GM18519 (cell line): ENCODE measurements around the gene ARID1B.
A peak's percentile ranks its signal among the peaks of the same experiment; 100 is the strongest.

ENCODE experiments used
- ATAC-seq: cut with Tn5 transposase; IDR thresholded peaks from one replicate; pipeline ENCODE4 v1.9.1; 2021; ENCODE audit warnings: mild to moderate bottlenecking, moderate library complexity; ENCODE audit not compliant: unreplicated experiment, low FRiP score

Gene ARID1B

GRCh38 chr6:156790711-156791319, 13.6 kb downstream of the ARID1B start:
- no peak for ATAC-seq

GRCh38 chr6:156791320-156791850, 14.2 kb downstream of the ARID1B start:
- ATAC-seq: peak; percentile 57

GRCh38 chr6:156793200-156793599, 16.0 kb downstream of the ARID1B start:
- no peak for ATAC-seq

- ATAC-seq: no peak
These were observed 17.6 kb downstream of the ARID1B start for GRCh38 chr6:156794546-156795354.

- ATAC-seq: no peak
These were observed 18.6 kb downstream of the ARID1B start for GRCh38 chr6:156795825-156796224.

GRCh38 chr6:156796627-156797026, 19.4 kb downstream of the ARID1B start:
- no peak for ATAC-seq

GRCh38 chr6:156797901-156798735, 20.9 kb downstream of the ARID1B start:
- no peak for ATAC-seq

- no peak for ATAC-seq
These were observed 24.5 kb downstream of the ARID1B start for GRCh38 chr6:156801712-156802111.

- no peak for ATAC-seq
These were observed 26.2 kb downstream of the ARID1B start for GRCh38 chr6:156803353-156803752.

- no peak for ATAC-seq
These were observed 27.2 kb downstream of the ARID1B start for GRCh38 chr6:156804402-156804801.

GRCh38 chr6:156806155-156806554, 29.0 kb downstream of the ARID1B start:
- no peak for ATAC-seq

GRCh38 chr6:156807028-156807427, 29.9 kb downstream of the ARID1B start:
- ATAC-seq: no peak

GRCh38 chr6:156807795-156808194, 30.6 kb downstream of the ARID1B start:
- ATAC-seq: no peak

GRCh38 chr6:156808287-156808686, 31.1 kb downstream of the ARID1B start:
- no peak for ATAC-seq

GRCh38 chr6:156809034-156809433, 31.9 kb downstream of the ARID1B start:
- ATAC-seq: peak; percentile 80

GRCh38 chr6:156809446-156810178, 32.4 kb downstream of the ARID1B start:
- ATAC-seq: no peak

GRCh38 chr6:156814036-156814581, 36.9 kb downstream of the ARID1B start:
- no peak for ATAC-seq

GRCh38 chr6:156816505-156816904, 39.3 kb downstream of the ARID1B start:
- ATAC-seq: no peak

- no peak for ATAC-seq
These were observed 43.1 kb downstream of the ARID1B start for GRCh38 chr6:156820089-156820798.
